Measurements from ENCODE around the gene UVRAG.
"Not testable (repeated sequence)": the region's sequence is repeated elsewhere in the genome, so short reads cannot be mapped to it uniquely, and the experiment has no call there.

The UVRAG gene

DNA sequence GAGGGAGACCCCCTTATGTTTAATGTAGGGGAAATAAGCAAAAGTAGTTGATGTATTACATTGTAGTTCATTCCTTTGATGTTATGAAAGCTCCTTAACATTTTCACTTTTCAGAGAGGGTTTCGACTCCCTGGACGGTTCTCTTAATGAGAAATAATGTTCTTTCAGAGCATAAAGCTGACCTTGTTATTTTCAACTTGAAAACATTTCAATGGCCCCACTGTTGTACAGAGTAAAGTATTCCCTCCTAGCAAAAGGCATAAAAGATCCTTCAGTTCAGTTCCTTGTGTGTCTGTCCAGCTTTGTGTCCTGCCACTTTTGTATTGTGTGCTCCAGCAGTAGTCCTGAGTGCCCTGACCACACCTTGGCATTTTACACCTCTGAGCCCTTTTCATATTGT lies 63.9 kb downstream of the UVRAG start:
- no peak for TF ChIP-seq POLR2A (IDR thresholded peaks at IDR 0.05; ENCODE audit: low read depth, low read length)
- DNase-seq (ENCODE audit: insufficient read length, low spot score) (no peak), FAIRE-seq (no peak)

DNA sequence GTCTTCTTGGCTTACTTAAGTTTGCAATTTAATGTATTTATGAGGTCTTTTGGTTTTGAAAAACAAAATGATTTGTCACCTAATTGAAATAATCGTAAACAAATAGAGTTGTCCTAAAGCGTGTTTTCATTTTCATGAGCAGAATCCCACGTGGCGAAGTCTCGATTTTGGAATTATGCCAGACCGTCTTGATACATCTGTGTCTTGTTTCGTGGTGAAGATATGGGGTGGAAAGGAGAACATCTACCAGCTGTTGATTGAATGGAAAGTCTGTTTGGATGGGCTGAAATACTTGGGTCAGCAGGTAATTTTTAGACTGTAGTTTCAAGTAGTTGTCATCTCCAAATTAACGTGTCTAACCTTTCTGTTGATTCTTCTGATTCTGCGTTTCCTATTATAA lies 64.7 kb downstream of the UVRAG start:
- FAIRE-seq (no peak), DNase-seq (ENCODE audit: insufficient read length, low spot score) (no peak)
- TF ChIP-seq POLR2A (IDR thresholded peaks at IDR 0.05; ENCODE audit: low read depth, low read length) = no peak

DNA sequence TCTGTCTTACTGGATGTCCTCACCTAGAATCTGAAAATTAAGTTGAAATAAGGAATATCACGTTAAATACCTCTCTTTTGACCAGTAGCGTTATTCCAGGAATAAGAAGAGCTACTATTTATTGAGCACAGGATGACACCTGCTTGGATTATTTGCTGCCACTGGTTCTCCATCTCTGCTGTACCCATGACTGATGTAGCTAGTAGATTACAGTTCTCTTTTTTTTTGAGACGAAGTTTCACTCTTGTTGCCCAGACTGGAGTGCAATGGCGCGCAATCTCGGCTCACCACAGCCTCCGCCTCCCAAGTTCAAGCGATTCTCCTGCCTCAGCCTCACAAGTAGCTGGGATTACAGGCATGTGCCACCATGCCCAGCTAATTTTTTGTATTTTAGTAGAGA lies 65.3 kb downstream of the UVRAG start:
- DNase-seq (ENCODE audit: insufficient read length, low spot score); FAIRE-seq: not testable (repeated sequence)

DNA sequence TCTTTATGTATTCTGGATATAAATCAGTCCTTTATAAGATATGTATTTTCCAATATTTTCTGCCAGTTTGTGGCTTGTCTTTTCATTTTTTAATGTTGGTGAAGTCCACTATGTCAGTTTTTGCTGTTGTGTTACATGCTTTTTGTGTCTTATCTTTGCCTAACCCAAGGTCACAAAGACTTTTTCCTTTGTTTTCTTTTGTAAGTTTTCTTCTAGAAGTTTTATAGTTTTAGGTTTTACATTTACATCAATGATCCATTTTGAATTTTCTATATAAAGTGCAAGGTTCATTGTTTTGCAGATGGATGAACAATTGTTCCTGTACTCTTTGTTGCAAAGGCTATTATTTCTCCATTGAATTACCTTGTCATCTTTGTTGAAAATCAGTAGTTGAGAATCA lies 69.3 kb downstream of the UVRAG start:
- FAIRE-seq = no peak

DNA sequence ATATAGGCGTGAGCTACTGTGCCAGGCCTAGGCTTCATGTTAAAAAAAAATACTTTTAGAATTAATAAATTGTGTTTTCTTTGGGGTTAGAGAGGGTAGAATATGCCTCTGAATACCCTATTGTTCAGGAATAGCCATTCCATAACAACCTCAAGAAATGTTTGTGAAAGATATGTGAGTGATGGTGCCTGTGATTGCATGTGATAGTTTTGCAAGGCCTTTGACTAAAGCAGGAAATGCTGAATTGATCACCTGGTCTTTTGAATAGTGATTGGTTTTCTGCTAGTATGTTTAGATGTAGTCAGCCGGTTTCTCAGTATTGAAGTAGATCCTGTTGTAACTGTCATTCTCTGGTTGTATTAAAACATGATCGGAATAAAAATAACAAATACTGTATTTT lies 73.4 kb downstream of the UVRAG start:
- DNase-seq (ENCODE audit: insufficient read length, low spot score) (no peak), FAIRE-seq (no peak)
- no peak for TF ChIP-seq POLR2A (IDR thresholded peaks at IDR 0.05; ENCODE audit: low read depth, low read length)

More for the DNA sequence above, 69.3 kb downstream of the UVRAG start:
- no peak for TF ChIP-seq POLR2A (IDR thresholded peaks at IDR 0.05; ENCODE audit: low read depth, low read length)
- no peak for DNase-seq (ENCODE audit: insufficient read length, low spot score)

DNA sequence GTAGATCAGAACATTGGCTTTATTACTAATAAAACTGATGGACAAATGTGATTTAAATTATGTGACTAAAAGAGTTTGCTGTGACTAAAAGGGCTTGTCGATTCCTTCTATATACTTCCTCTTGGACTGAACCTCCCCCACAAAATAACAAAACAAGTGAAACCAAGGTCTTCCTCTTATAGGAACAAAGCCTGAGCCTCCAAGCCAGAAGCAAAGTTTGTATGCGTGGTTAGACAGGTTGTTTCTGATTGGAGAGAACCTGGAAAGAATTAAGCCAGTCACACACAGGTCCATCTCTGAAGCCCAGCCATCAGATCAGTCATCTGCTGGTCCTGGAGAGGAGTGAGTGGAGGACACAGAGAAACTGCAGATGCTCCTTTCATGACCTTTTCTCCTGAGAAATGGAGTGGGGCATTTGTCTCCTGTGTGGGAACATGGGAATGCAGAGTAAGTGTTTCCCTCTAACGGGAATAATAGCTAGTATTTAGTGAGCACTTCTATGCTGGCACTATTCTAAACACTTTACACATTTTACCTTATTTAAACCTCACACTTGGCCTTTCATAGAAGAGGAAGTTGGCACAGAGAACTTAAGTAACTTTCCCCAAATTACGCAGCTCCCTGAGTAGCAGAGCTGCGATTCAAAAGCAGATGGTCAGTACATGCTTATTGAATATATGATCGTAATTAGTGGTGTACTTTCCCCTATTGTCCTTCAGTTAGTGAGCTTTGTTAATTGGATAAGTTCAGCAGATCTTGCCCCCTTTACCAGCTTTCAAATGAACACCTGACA lies 77.1 kb downstream of the UVRAG start:
- DNase-seq (ENCODE audit: insufficient read length, low spot score) (no peak), FAIRE-seq (no peak)
- TF ChIP-seq POLR2A (IDR thresholded peaks at IDR 0.05; ENCODE audit: low read depth, low read length) = no peak

DNA sequence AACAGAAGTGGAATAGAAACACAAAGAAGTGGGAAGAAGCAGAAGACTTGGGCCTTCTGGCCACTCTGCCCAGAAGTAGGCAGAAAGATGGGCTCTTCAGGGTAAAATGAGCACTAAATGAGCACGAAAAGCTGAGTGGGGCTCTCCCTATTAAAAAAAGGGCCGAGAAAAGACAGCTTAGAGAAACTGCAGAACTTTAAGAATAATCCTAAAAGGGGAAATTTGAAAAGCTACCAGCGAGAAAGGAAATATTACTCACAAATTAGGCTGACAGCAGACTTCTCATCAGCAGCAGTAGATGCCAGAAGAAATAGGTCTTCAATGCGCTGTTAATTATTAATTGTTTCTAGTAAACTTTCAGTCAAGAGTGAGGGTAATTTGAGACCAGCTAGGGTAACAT lies 78.2 kb downstream of the UVRAG start:
- FAIRE-seq (no peak), DNase-seq (ENCODE audit: insufficient read length, low spot score) (no peak)
- no peak for TF ChIP-seq POLR2A (IDR thresholded peaks at IDR 0.05; ENCODE audit: low read depth, low read length)

DNA sequence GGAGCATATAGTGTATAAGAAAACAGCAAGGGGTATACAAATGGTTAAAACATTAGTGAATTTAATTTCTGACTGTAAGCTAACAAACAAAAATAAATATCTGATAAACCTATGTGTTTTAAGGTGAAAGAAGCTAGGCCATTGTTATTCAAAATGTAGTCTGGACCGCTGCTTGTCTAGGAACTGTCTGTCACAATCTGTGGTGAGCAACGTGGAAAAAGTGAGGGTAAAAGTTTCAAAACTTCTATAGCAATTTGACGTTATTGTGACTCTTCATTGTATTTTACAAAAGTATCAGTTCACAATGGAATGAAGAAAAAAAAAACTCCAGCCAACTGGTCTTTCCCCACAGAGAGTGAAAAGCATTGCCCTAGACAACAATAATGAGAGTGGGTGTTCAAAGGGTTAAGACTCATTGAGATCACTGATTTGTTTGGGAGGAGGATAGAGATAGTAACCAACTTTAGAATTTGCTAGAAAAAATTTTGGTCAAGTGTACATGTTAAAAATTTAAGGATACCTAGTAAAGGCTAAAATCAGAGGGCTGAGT lies 79.1 kb downstream of the UVRAG start:
- FAIRE-seq = no peak
- no peak for TF ChIP-seq POLR2A (IDR thresholded peaks at IDR 0.05; ENCODE audit: low read depth, low read length)
- DNase-seq (ENCODE audit: insufficient read length, low spot score) = no peak

DNA sequence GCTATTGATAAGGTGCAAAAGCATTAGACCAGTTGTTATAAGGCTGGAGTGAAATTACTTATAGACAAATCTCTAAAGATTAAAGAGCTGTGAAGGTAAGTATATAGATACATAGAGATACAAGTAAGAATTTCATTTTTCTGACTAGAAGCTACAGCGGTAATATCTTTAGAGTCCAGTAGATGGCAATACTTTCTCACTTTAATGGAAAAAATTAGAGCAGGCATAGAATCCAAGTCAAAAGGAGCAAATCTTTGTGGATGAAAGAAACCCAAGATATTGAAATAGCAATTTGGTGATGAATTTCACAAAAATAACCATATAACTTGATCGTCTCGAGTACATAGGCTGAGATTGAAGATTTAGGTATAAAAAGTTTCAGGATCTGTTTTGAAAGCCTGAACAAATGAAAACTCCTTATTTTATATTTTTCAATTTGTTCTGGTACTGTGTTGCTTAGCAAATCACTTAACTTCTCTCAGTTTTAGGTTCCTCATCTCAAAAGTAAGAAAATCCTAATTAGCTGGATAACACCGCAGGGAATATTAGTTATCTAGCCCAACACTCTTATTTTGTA lies 81.9 kb downstream of the UVRAG start:
- peak; percentile 10 for DNase-seq (ENCODE audit: insufficient read length, low spot score)
- TF ChIP-seq POLR2A (IDR thresholded peaks at IDR 0.05; ENCODE audit: low read depth, low read length) = no peak
- FAIRE-seq = peak; percentile 81

DNA sequence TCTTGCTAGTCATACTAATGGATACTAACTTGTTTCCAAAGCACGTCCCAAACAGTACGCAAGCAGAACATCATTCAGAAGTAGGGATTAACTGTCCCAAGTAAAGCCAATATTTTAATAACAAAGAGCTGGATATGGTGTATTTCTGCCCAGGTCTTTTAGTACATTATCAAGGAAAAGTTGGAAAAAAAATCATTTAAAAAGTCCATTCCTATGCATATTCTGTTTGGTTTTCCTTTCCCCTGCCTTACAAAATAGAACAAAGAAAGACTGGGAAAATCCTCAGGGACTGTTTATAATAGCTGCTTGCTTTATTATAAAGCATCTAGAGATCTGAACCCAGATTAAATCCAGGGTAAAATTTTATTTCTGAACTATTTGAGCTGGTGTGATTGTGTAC lies 83.9 kb downstream of the UVRAG start:
- no peak for FAIRE-seq

DNA sequence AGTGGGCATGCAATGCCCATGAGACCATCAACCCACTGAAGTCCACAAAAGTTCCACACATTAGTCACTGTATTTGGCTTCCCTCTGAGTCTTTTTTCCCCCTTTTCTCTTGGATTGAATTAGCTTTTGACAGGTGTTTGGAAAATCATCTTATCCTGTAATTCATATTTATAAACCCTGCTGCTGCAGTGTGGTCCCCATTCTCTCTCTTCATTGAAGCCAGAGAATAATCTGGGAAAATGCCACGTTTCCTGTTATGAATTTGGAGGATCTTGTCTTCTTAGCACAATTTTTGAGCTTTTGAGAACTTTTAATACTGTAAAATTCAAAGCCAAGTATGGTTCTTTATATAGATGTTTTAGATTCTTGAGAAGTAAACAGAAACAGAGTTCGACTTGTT lies 84.8 kb downstream of the UVRAG start:
- no peak for DNase-seq (ENCODE audit: insufficient read length, low spot score)
- no peak for TF ChIP-seq POLR2A (IDR thresholded peaks at IDR 0.05; ENCODE audit: low read depth, low read length)
- FAIRE-seq = no peak

More for the DNA sequence above, 83.9 kb downstream of the UVRAG start:
- no peak for DNase-seq (ENCODE audit: insufficient read length, low spot score)
- TF ChIP-seq POLR2A (IDR thresholded peaks at IDR 0.05; ENCODE audit: low read depth, low read length) = no peak

DNA sequence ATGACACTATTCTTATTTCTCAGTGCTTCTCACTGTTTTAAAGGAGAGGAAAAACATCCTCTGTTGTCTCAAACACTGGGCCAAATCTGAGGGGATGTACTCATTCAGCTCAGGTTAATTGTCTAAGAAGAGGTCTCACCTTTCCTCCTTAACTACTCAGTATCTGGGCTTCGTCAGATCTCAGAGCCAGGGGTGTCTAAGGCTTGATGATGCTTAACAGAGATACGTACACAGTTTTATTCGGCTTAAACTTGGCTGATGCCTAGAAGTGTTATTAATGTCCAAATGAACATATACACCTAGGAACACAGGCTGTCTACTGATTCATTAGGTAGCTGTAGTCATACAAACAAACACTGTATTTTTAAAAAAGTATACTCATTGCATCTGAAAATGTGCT lies 85.8 kb downstream of the UVRAG start:
- no peak for FAIRE-seq
- no peak for TF ChIP-seq POLR2A (IDR thresholded peaks at IDR 0.05; ENCODE audit: low read depth, low read length)
- DNase-seq (ENCODE audit: insufficient read length, low spot score) = no peak

DNA sequence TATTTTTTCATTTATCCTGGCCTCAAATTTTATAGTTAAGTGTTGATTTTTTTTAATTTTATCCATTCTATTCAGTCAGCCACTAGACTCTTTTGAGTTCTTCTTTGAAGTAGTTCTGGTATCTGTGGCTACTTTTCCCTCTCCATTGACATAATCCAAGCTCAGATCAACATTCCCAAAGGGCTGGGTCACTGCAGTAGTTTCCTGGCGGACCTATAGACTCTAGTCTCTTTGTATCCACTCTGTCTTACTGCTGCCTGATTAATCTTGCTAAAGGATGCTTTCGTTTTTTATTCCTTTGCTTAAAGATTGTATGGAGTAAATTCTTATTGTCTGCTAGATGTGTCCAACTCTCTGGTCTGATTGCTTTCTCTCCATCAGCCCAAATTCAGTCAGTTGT lies 87.6 kb downstream of the UVRAG start:
- no peak for DNase-seq (ENCODE audit: insufficient read length, low spot score)
- FAIRE-seq = no peak
- TF ChIP-seq POLR2A (IDR thresholded peaks at IDR 0.05; ENCODE audit: low read depth, low read length) = no peak

DNA sequence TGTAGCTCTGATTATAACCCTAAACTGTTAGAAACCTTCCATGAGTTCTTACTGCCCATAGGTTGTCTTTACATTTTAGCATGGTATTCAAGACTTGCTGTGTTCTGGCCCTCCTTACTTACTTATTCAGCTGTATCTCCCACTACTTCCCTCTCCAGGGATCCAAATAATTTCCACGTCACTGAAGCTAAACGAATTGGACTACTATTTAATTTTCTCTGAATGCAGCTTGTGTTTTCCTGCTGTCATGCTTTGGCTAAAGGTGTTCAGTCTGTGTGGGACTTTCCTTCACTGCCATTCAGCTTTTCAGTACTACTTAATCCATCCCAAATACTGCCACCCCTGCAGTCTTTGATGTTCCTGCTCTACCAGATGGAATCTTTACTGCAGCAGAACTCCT lies 88.3 kb downstream of the UVRAG start:
- TF ChIP-seq POLR2A (IDR thresholded peaks at IDR 0.05; ENCODE audit: low read depth, low read length) = no peak
- no peak for FAIRE-seq
- DNase-seq (ENCODE audit: insufficient read length, low spot score) = no peak

DNA sequence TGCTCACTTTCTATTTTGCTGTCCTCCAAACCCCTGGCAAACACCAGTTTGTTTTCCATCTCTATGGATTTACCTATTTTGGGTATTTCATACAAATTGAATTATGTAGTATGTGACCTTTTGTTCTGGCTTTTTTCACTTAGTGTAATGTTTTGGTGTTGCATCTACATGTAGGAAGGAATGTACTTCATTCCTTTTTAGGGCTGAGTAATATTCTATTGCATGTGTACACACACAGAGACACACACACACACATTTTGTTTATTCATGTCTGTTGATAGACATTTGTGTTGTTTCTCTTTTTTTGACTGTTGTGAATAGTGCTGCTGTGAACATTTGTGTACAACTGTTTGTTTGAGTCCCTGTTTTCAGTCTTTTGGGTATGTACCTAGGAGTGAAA lies 90.4 kb downstream of the UVRAG start:
- DNase-seq (ENCODE audit: insufficient read length, low spot score) (no peak), FAIRE-seq (no peak)
- no peak for TF ChIP-seq POLR2A (IDR thresholded peaks at IDR 0.05; ENCODE audit: low read depth, low read length)
